ENCODE data around the gene ZC3H12A.

The ZC3H12A gene

DNA sequence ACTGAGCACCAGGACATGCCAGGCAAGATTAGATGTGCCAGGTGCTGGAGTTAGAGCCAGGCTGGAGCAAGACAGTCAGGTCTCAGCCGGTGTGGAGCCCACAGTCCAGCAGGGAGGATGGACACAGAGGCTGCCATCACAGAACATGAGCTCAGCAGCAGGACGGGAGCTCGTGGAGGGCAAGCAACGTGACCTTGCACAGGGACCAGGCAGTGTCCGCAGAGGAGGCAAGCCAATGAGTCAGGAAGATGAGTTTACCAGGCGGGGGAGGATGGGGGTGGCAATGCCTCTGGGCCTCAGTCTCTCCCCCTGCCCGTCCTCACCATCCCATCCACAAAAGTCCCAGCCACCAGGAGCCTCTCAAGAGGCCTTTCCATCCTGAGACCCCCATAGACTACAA is 20.7 kb upstream of the ZC3H12A start:
- TF ChIP-seq, protein P1, sequence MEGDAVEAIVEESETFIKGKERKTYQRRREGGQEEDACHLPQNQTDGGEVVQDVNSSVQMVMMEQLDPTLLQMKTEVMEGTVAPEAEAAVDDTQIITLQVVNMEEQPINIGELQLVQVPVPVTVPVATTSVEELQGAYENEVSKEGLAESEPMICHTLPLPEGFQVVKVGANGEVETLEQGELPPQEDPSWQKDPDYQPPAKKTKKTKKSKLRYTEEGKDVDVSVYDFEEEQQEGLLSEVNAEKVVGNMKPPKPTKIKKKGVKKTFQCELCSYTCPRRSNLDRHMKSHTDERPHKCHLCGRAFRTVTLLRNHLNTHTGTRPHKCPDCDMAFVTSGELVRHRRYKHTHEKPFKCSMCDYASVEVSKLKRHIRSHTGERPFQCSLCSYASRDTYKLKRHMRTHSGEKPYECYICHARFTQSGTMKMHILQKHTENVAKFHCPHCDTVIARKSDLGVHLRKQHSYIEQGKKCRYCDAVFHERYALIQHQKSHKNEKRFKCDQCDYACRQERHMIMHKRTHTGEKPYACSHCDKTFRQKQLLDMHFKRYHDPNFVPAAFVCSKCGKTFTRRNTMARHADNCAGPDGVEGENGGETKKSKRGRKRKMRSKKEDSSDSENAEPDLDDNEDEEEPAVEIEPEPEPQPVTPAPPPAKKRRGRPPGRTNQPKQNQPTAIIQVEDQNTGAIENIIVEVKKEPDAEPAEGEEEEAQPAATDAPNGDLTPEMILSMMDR (IDR thresholded peaks at IDR 0.05), result no peak
- no peak for DNase-seq (ENCODE audit: low spot score)
- no peak overlapping the region for H3K4me3 ChIP-seq
- peak overlapping the region in 1 of 2 donors; percentile 27 for H3K27ac ChIP-seq

DNA sequence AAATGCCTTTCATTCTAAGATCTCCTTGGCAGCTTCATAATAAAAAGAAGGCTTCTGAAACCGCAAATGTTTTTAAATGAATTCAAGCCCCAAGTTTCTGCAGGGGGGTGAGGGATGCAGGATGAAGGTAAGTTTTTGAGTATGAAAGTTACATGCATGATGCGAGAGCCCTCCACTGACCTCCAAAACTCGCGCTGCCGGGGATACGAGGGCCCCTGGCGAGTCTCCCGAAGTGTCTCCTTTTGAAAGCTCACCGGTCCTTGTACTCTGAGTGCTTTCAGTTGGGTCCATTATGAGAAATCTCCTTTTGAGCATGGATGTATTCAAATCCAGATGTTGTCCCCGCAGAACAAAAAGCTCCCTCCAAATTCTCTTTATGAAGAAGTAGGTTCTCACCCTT is 18.9 kb upstream of the ZC3H12A start:
- peak overlapping the region; percentile 63 to 85 for H3K27ac ChIP-seq
- TF ChIP-seq, protein P1 (IDR thresholded peaks at IDR 0.05), result no peak
- peak overlapping the region; percentile 58 for H3K4me3 ChIP-seq
- DNase-seq (ENCODE audit: low spot score), result no peak

- no peak for DNase-seq (ENCODE audit: low spot score)
- TF ChIP-seq, protein P1 (IDR thresholded peaks at IDR 0.05), result no peak
- Histone ChIP-seq H3K27ac (no peak overlapping the region), H3K4me3 (no peak overlapping the region)
Measured at GRCh38 chr1:37456614-37457013, 17.8 kb upstream of the ZC3H12A start.

DNA sequence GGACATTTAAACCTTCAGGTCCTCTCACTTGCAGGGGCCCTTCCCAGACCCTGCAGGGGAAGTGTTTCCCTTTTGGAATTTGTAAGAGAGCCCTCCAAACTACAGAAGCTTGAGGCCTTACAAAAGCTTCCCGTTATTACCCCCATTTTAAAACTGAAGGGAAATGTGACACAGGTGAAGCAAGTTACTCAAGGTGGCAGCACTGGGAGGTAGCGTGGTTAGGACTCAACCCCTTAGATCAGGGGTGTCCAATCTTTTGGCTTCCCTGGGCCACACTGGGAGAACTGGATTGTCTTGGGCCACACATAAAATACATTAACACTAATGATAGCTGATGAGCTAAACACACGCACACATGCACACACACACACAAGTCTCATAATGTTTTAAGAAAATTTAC is 15.8 kb upstream of the ZC3H12A start:
- DNase-seq (ENCODE audit: low spot score), result no peak
- H3K27ac ChIP-seq, result no peak overlapping the region
- TF ChIP-seq, protein P1 (IDR thresholded peaks at IDR 0.05), result no peak
- H3K4me3 ChIP-seq, result no peak overlapping the region

DNA sequence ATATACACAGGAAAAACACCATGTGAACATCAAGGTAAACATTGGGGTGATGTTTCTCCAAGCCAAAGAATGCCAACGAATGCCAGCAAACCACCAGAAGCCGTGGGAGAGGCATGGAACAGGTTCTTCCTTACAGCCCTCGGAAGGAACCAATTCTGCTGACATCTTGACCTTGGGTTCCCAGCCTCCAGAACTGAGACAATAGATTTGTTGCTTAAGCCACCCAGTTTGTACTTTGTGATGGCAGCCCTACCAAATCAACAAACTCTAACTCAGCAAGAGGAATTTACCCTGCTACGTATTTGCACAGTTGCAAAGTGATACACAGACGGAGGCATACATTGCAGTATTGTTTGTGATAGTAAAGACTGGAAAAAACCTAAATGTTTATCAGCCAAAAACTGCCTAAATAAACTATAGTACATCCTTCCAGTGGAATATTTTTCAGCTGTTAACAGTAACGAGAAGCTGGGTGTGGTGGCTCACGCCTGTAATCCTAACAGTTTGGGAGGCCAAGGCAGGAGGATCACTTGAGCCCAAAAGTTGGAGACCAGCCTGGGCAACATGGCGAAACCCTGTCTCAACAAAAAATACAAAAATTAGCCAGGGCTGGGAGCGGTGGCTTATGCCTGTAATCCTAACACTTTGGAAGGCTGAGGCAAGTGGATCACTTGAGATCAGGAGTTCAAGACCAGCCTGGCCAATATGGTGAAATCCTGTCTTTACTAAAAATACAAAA is 12.5 kb upstream of the ZC3H12A start:
- DNase-seq (ENCODE audit: low spot score), result no peak
- no peak overlapping the region for H3K27ac ChIP-seq
- TF ChIP-seq, protein P1 (IDR thresholded peaks at IDR 0.05), result no peak

GRCh38 chr1:37464443-37464842 is 9.9 kb upstream of the ZC3H12A start:
- TF ChIP-seq, protein P1 (IDR thresholded peaks at IDR 0.05), result no peak
- no peak overlapping the region for H3K4me3 ChIP-seq
- no peak overlapping the region for H3K27ac ChIP-seq

More for the DNA sequence above, 12.5 kb upstream of the ZC3H12A start:
- no peak overlapping the region for H3K4me3 ChIP-seq

More at GRCh38 chr1:37464443-37464842, 9.9 kb upstream of the ZC3H12A start:
- no peak for DNase-seq (ENCODE audit: low spot score)
